SK-N-SH treated with all-trans-retinoic acid at 6 μM for 48 hours (cell line): ENCODE data around the gene RNF145.

Experiments
- ATAC-seq: fragments of 200-7000 bp; cut with Tn5 transposase; 3 replicates; pipeline ENCODE4 v1.9.1; 2020; ENCODE audit warnings: mild to moderate bottlenecking, moderate library complexity
- ARNTL ChIP-seq: fragments of 450-650 bp; formaldehyde crosslinking; IDR thresholded peaks from 2 replicates; pipeline ENCODE4 v1.5.0; 2020; ENCODE audit warnings: low read depth, mild to moderate bottlenecking, moderate library complexity, borderline replicate concordance
- BACH2 ChIP-seq: fragments of 250-450 bp; sonication (Bioruptor Pico); IDR thresholded peaks from 2 replicates; pipeline ENCODE4 v1.9.0; 2021; ENCODE audit warnings: mild to moderate bottlenecking, borderline replicate concordance
- CSDC2 ChIP-seq: fragments of 250-450 bp; sonication (Bioruptor Pico); IDR thresholded peaks from 2 replicates; pipeline ENCODE4 v1.5.0; 2020; ENCODE audit warnings: mild to moderate bottlenecking, moderate library complexity
- CSRNP3 ChIP-seq: fragments of 250-450 bp; sonication (Bioruptor Pico); IDR thresholded peaks from 2 replicates; pipeline ENCODE4 v1.5.1; 2021; ENCODE audit warnings: mild to moderate bottlenecking, moderate library complexity
- ESRRG ChIP-seq: fragments of 250-450 bp; sonication (Bioruptor Pico); IDR thresholded peaks from 2 replicates; pipeline ENCODE4 v1.6.1; 2021; ENCODE audit warnings: mild to moderate bottlenecking
- GLIS3 ChIP-seq: fragments of 250-450 bp; sonication (Bioruptor Pico); IDR thresholded peaks from 2 replicates; pipeline ENCODE4 v1.5.0; 2020; ENCODE audit warnings: mild to moderate bottlenecking, moderate library complexity
- ISL1 ChIP-seq: fragments of 250-450 bp; sonication (Bioruptor Pico); IDR thresholded peaks from 2 replicates; pipeline ENCODE4 v2.1.2; 2022; ENCODE audit warnings: mild to moderate bottlenecking, moderate library complexity
- OSR1 ChIP-seq: fragments of 250-450 bp; sonication (Bioruptor Pico); IDR thresholded peaks from 2 replicates; pipeline ENCODE4 v1.8.0; 2022; ENCODE audit warnings: moderate library complexity, mild to moderate bottlenecking, inconsistent platforms
- PATZ1 ChIP-seq: fragments of 250-450 bp; sonication (Bioruptor Pico); IDR thresholded peaks from 2 replicates; pipeline ENCODE4 v1.8.0; 2020; ENCODE audit warnings: mild to moderate bottlenecking, moderate library complexity, borderline replicate concordance
- POU6F1 ChIP-seq: fragments of 250-450 bp; sonication (Bioruptor Pico); IDR thresholded peaks from 2 replicates; pipeline ENCODE4 v1.8.0; 2021; ENCODE audit warnings: low read depth, mild to moderate bottlenecking, moderate library complexity, borderline replicate concordance
- PPARA ChIP-seq: fragments of 250-450 bp; sonication (Bioruptor Pico); IDR thresholded peaks from 2 replicates; pipeline ENCODE4 v1.5.0; 2020; ENCODE audit warnings: mild to moderate bottlenecking, borderline replicate concordance
- RARB ChIP-seq: fragments of 250-450 bp; sonication (Bioruptor Pico); IDR thresholded peaks from 2 replicates; pipeline ENCODE4 v1.8.0; 2021; ENCODE audit warnings: mild to moderate bottlenecking, moderate library complexity
- SNAI2 ChIP-seq: fragments of 250-450 bp; sonication (Bioruptor Pico); IDR thresholded peaks from 2 replicates; pipeline ENCODE4 v1.5.0; 2020; ENCODE audit warnings: mild to moderate bottlenecking, moderate library complexity
- TCF4 ChIP-seq: fragments of 250-450 bp; sonication (Bioruptor Pico); IDR thresholded peaks from 2 replicates; pipeline ENCODE4 v1.8.0; 2021; ENCODE audit warnings: mild to moderate bottlenecking, moderate library complexity, borderline replicate concordance
- TOX ChIP-seq: fragments of 250-450 bp; sonication (Bioruptor Pico); IDR thresholded peaks from 2 replicates; pipeline ENCODE4 v1.8.0; 2021; ENCODE audit warnings: mild to moderate bottlenecking, moderate library complexity, borderline replicate concordance
- TSHZ2 ChIP-seq: fragments of 250-450 bp; sonication (Bioruptor Pico); IDR thresholded peaks from 2 replicates; pipeline ENCODE4 v1.5.0; 2020; ENCODE audit warnings: mild to moderate bottlenecking, moderate library complexity
- ZC3H10 ChIP-seq: fragments of 250-450 bp; sonication (Bioruptor Pico); IDR thresholded peaks from 2 replicates; pipeline ENCODE4 v1.5.1; 2021; ENCODE audit warnings: mild to moderate bottlenecking, moderate library complexity
- ZFP30 ChIP-seq: fragments of 450-650 bp; formaldehyde crosslinking; IDR thresholded peaks from 2 replicates; pipeline ENCODE4 v1.5.0; 2022; ENCODE audit warnings: mild to moderate bottlenecking, moderate library complexity
- ZNF70 ChIP-seq: fragments of 450-650 bp; formaldehyde crosslinking; IDR thresholded peaks from 2 replicates; pipeline ENCODE4 v1.5.0; 2020; ENCODE audit warnings: mild to moderate bottlenecking, moderate library complexity
- ZNF8 ChIP-seq: fragments of 450-650 bp; formaldehyde crosslinking; IDR thresholded peaks from 2 replicates; pipeline ENCODE4 v1.5.0; 2020; ENCODE audit warnings: mild to moderate bottlenecking, moderate library complexity

Gene RNF145

GRCh38 chr5:159181651-159182050 lies 27.7 kb downstream of the RNF145 start:
- no peak for ATAC-seq
- no peak for TF ChIP-seq POU6F1
- no peak for TF ChIP-seq TCF4 (CRISPR knock-in tag)
- TF ChIP-seq, all 23 proteins: peak for 0

- TF ChIP-seq CSRNP3 (no peak), GLIS3 (CRISPR knock-in tag) (no peak), TSHZ2 (CRISPR knock-in tag) (no peak)
- ATAC-seq, result no peak
These were observed 28.2 kb downstream of the RNF145 start for GRCh38 chr5:159181152-159181551.

- TF ChIP-seq ZNF8 (CRISPR knock-in tag) (no peak), OSR1 (CRISPR knock-in tag) (no peak), ZFP30 (CRISPR knock-in tag) (no peak), SNAI2 (no peak), TCF4 (CRISPR knock-in tag) (no peak), ESRRG (CRISPR knock-in tag) (no peak), ZNF70 (CRISPR knock-in tag) (no peak), ISL1 (CRISPR knock-in tag) (no peak), BACH2 (CRISPR knock-in tag) (no peak), ARNTL (CRISPR knock-in tag) (no peak), POU6F1 (no peak), TOX (CRISPR knock-in tag) (no peak), PPARA (CRISPR knock-in tag) (no peak), PATZ1 (CRISPR knock-in tag) (no peak), CSDC2 (CRISPR knock-in tag) (no peak)
- no peak; the same call in 2 of the 3 replicates for ATAC-seq
These were observed 29.6 kb downstream of the RNF145 start for GRCh38 chr5:159179529-159180305.

- no peak for TF ChIP-seq ZNF8 (CRISPR knock-in tag)
- TF ChIP-seq ARNTL (CRISPR knock-in tag), result no peak
- no peak for TF ChIP-seq GLIS3 (CRISPR knock-in tag)
- peak; percentile 33; the same call in 1 of the 2 replicates for TF ChIP-seq TOX (CRISPR knock-in tag)
- no peak for TF ChIP-seq BACH2 (CRISPR knock-in tag)
- no peak for TF ChIP-seq RARB (CRISPR knock-in tag)
- 0 out of 2 replicates have a peak, but pooled peaks have one; percentile 47 for TF ChIP-seq ZC3H10 (CRISPR knock-in tag)
- TF ChIP-seq CSRNP3, result no peak
- no peak for TF ChIP-seq PPARA (CRISPR knock-in tag)
- ATAC-seq, result peak; percentile 96
These were observed 30.4 kb downstream of the RNF145 start for GRCh38 chr5:159178978-159179377.
